PC-3 (cell line): Measurements from ENCODE around the gene RGS2. TPM values are rescaled to one million over a fixed set of nuclear protein-coding genes. Genes with fewer than 3 reads are reported as not detected.

ENCODE experiments used
- ATAC-seq: fragments of 200-7000 bp; cut with Tn5 transposase; 2 replicates; pipeline ENCODE4 v1.9.1; 2020; ENCODE audit warnings: mild to moderate bottlenecking, moderate library complexity
- BruUV-seq: library from RNA; stranded (reverse); fragments of 400-500 nt; replicated peaks from 2 replicates; lab custom pipeline; 2021; lab: Mats Ljungman, UMichigan
- CTCF ChIA-PET: fragments of 300-600 bp; sonication (Branson Sonifier 250); formaldehyde crosslinking; loops from one replicate; lab custom pipeline; 2022; ENCODE audit warnings: antibody characterized with exemption; lab: Charles Lee
- POLR2A ChIA-PET: fragments of 300-600 bp; sonication (Branson Sonifier 250); formaldehyde crosslinking; loops from one replicate; lab custom pipeline; 2022; ENCODE audit warnings: antibody characterized with exemption; ENCODE audit not compliant: unreplicated experiment; lab: Charles Lee
- DNase-seq: peaks from one replicate; pipeline ENCODE4 v3.0.0-alpha.2; 2015
- H2AFZ ChIP-seq: fragments of 300-600 bp; sonication (generic); 2 replicates; pipeline ENCODE4 v1.6.0; 2016; ENCODE audit warnings: antibody characterized with exemption, low read length
- H3F3A ChIP-seq: fragments of 300-600 bp; sonication (generic); one replicate; pipeline ENCODE4 v1.6.0; 2017; ENCODE audit warnings: antibody characterized with exemption, low read length, control low read depth, mild to moderate bottlenecking; ENCODE audit not compliant: unreplicated experiment
- H3K27ac ChIP-seq: fragments of 300-600 bp; sonication (generic); 2 replicates; pipeline ENCODE4 v1.5.1; 2016; ENCODE audit warnings: mild to moderate bottlenecking, low read length
- H3K27me3 ChIP-seq: fragments of 300-600 bp; sonication (generic); 2 replicates; pipeline ENCODE4 v1.6.1; 2016; ENCODE audit warnings: low read length, mixed read lengths
- H3K36me3 ChIP-seq: fragments of 300-600 bp; sonication (generic); 2 replicates; pipeline ENCODE4 v1.6.1; 2016; ENCODE audit warnings: low read depth, mixed run types, low read length, mixed read lengths
- H3K4me1 ChIP-seq: fragments of 300-600 bp; sonication (generic); 2 replicates; pipeline ENCODE4 v1.5.1; 2016; ENCODE audit warnings: low read length; ENCODE audit not compliant: insufficient read depth
- H3K4me2 ChIP-seq: fragments of 300-600 bp; sonication (generic); 2 replicates; pipeline ENCODE4 v1.6.0; 2016; ENCODE audit warnings: low read length
- H3K4me3 ChIP-seq: fragments of 300-600 bp; sonication (generic); 2 replicates; pipeline ENCODE4 v1.5.1; 2016; ENCODE audit warnings: mild to moderate bottlenecking, low read length, mixed read lengths
- H3K79me2 ChIP-seq: fragments of 300-600 bp; sonication (generic); 2 replicates; pipeline ENCODE4 v1.6.1; 2017; ENCODE audit warnings: low read length, mixed read lengths
- H3K9ac ChIP-seq: fragments of 300-600 bp; sonication (generic); 2 replicates; pipeline ENCODE4 v1.6.0; 2016; ENCODE audit warnings: mild to moderate bottlenecking, low read length
- H3K9me2 ChIP-seq: fragments of 300-600 bp; sonication (generic); replicated peaks from 2 replicates; pipeline ENCODE4 v1.6.1; 2016; ENCODE audit warnings: mixed run types, low read length, mixed read lengths
- H3K9me3 ChIP-seq: fragments of 300-600 bp; sonication (generic); 2 replicates; pipeline ENCODE4 v1.6.1; 2016; ENCODE audit warnings: low read length, mixed read lengths
- H4K20me1 ChIP-seq: fragments of 300-600 bp; sonication (generic); 2 replicates; pipeline ENCODE4 v1.6.1; 2016; ENCODE audit warnings: low read length, mixed read lengths
- CTCF ChIP-seq: fragments of 300-600 bp; sonication (generic); conservative IDR thresholded peaks from 2 replicates; pipeline ENCODE4 v1.5.1; 2017; ENCODE audit warnings: antibody characterized with exemption, low read depth, mild to moderate bottlenecking, low read length
- EZH2 ChIP-seq: fragments of 300-600 bp; sonication (generic); IDR thresholded peaks from one replicate; pipeline ENCODE4 v1.6.1; 2017; ENCODE audit warnings: antibody characterized with exemption, mild to moderate bottlenecking, low read length; ENCODE audit not compliant: unreplicated experiment
- EZH2phosphoT487 ChIP-seq: fragments of 300-600 bp; sonication (generic); IDR thresholded peaks from 2 replicates; pipeline ENCODE4 v1.6.1; 2018; ENCODE audit warnings: mild to moderate bottlenecking, antibody characterized with exemption, low read length, borderline replicate concordance
- intact Hi-C: fragments of 100-400 bp; cut with micrococcal nuclease; formaldehyde crosslinking; loops from 2 replicates; pipeline ENCODE4 v1.9.0; 2023
- total RNA-seq: library from RNA; depleted of rRNA; stranded (reverse); fragments of >200 nt; gene quantifications from 2 replicates; pipeline ENCODE4 v1.2.3, GENCODE V29; 2014

Gene RGS2
- total RNA-seq, 1 experiment from 2014 or later = 163 TPM

GRCh38 chr1:192783791-192784190 is 25.0 kb upstream of the RGS2 start:
- H3K9me2 ChIP-seq = no peaks in the 10 kb centered on the region
- ChIA-PET POLR2A (no interaction called here), CTCF (no interaction called here)
- ATAC-seq (no peak), DNase-seq (no peak)
- no peak overlapping the region for H3K4me2 ChIP-seq
- H3K27me3 ChIP-seq = no peaks in the 10 kb centered on the region
- no peaks in the 10 kb centered on the region for H3F3A ChIP-seq
- no peak overlapping the region for H3K27ac ChIP-seq
- no peaks in the 10 kb centered on the region for H4K20me1 ChIP-seq
- no peaks in the 10 kb centered on the region for H3K9me3 ChIP-seq
- BruUV-seq = no TSS peak
- intact Hi-C loops = no loop called here
- no peak overlapping the region for H3K4me3 ChIP-seq
- H3K36me3 ChIP-seq = no peaks in the 10 kb centered on the region
- no peaks in the 10 kb centered on the region for H3K4me1 ChIP-seq
- H3K9ac ChIP-seq = no peak overlapping the region
- no peak overlapping the region for H2AFZ ChIP-seq
- TF ChIP-seq EZH2phosphoT487 = no peak
- no peak for TF ChIP-seq CTCF
- H3K79me2 ChIP-seq = no peaks in the 10 kb centered on the region

- Histone ChIP-seq H3K4me3 (no peak overlapping the region), H3K27me3 (no peaks in the 10 kb centered on the region), H3K9me2 (no peaks in the 10 kb centered on the region), H3K27ac (no peak overlapping the region), H3K79me2 (no peaks in the 10 kb centered on the region), H3F3A (no peaks in the 10 kb centered on the region), H3K4me2 (no peak overlapping the region), H4K20me1 (no peaks in the 10 kb centered on the region), H3K9me3 (no peaks in the 10 kb centered on the region), H2AFZ (no peak overlapping the region), H3K9ac (no peak overlapping the region), H3K36me3 (no peaks in the 10 kb centered on the region), H3K4me1 (no peaks in the 10 kb centered on the region)
- BruUV-seq = no TSS peak
- intact Hi-C loops = no loop called here
- no peak for ATAC-seq
- no peak for DNase-seq
- ChIA-PET POLR2A (no interaction called here), CTCF (no interaction called here)
- TF ChIP-seq CTCF (no peak), EZH2 (no peak), EZH2phosphoT487 (no peak)
Measured at GRCh38 chr1:192784397-192784796, 24.4 kb upstream of the RGS2 start.

GRCh38 chr1:192786576-192786975 is 22.3 kb upstream of the RGS2 start:
- DNase-seq = no peak
- ChIA-PET CTCF (no interaction called here), POLR2A (no interaction called here)
- no peaks in the 10 kb centered on the region for H3K9me3 ChIP-seq
- no peaks in the 10 kb centered on the region for H3K4me1 ChIP-seq
- no peaks in the 10 kb centered on the region for H3F3A ChIP-seq
- H3K9me2 ChIP-seq = no peaks in the 10 kb centered on the region
- no peaks in the 10 kb centered on the region for H4K20me1 ChIP-seq
- intact Hi-C loops = no loop called here
- H3K27ac ChIP-seq = no peak overlapping the region
- H3K9ac ChIP-seq = no peak overlapping the region
- H3K79me2 ChIP-seq = no peaks in the 10 kb centered on the region
- H3K27me3 ChIP-seq = no peaks in the 10 kb centered on the region
- no peaks in the 10 kb centered on the region for H3K36me3 ChIP-seq
- H3K4me3 ChIP-seq = no peak overlapping the region
- H3K4me2 ChIP-seq = no peak overlapping the region
- no TSS peak for BruUV-seq
- no peak for TF ChIP-seq EZH2phosphoT487
- no peak for TF ChIP-seq EZH2
- no peak for TF ChIP-seq CTCF
- H2AFZ ChIP-seq = no peak overlapping the region
- no peak for ATAC-seq
